Measurements from ENCODE around the gene CD207.
"Not testable (repeated sequence)": the region's sequence is repeated elsewhere in the genome, so short reads cannot be mapped to it uniquely, and the experiment has no call there.

Gene CD207

GRCh38 chr2:70835643-70836042, at the start of gene CD207:
Gene CD207, minus strand, starts transcription at chr2:70835816. Its CDS starts 40 bp downstream, at chr2:70835776.
- DNase-seq, result no peak

- not testable (repeated sequence) for DNase-seq
These were observed 42.9 kb upstream of the CD207 start for GRCh38 chr2:70878543-70878942.

- not testable (repeated sequence) for DNase-seq
These were observed 40.5 kb upstream of the CD207 start for GRCh38 chr2:70876138-70876537.

GRCh38 chr2:70873541-70873940, 37.9 kb upstream of the CD207 start:
- DNase-seq, result no peak

GRCh38 chr2:70871398-70872211, 36.0 kb upstream of the CD207 start:
- peak; percentile 81 for DNase-seq

- DNase-seq, result no peak
These were observed 35.2 kb upstream of the CD207 start for GRCh38 chr2:70870790-70871189.

- DNase-seq, result no peak
These were observed 33.4 kb upstream of the CD207 start for GRCh38 chr2:70868970-70869369.

GRCh38 chr2:70861777-70862625, 26.4 kb upstream of the CD207 start:
- DNase-seq, result peak; percentile 73

GRCh38 chr2:70855667-70856066, 20.1 kb upstream of the CD207 start:
- no peak for DNase-seq

GRCh38 chr2:70854411-70854810, 18.8 kb upstream of the CD207 start:
- no peak for DNase-seq

GRCh38 chr2:70852824-70853223, 17.2 kb upstream of the CD207 start:
- no peak for DNase-seq

GRCh38 chr2:70851704-70852103, 16.1 kb upstream of the CD207 start:
- no peak for DNase-seq

GRCh38 chr2:70850925-70851324, 15.3 kb upstream of the CD207 start:
- no peak for DNase-seq

GRCh38 chr2:70842401-70842800, 6.8 kb upstream of the CD207 start:
- no peak for DNase-seq

GRCh38 chr2:70837980-70838925, 2.6 kb upstream of the CD207 start:
- no peak for DNase-seq

GRCh38 chr2:70834881-70835280, 735 bp downstream of the CD207 start:
- no peak for DNase-seq

- DNase-seq, result no peak
These were observed 1.5 kb downstream of the CD207 start for GRCh38 chr2:70834106-70834505.

- DNase-seq, result no peak
These were observed 2.4 kb downstream of the CD207 start for GRCh38 chr2:70833246-70833645.

GRCh38 chr2:70832386-70832785, 3.2 kb downstream of the CD207 start:
- no peak for DNase-seq

GRCh38 chr2:70831861-70832260, 3.8 kb downstream of the CD207 start:
- DNase-seq, result no peak

GRCh38 chr2:70830366-70830765, 5.2 kb downstream of the CD207 start:
- DNase-seq, result no peak

GRCh38 chr2:70829916-70830315, 5.7 kb downstream of the CD207 start:
- DNase-seq, result no peak
